ENCODE measurements around the gene PLPP1.

The PLPP1 gene

DNA sequence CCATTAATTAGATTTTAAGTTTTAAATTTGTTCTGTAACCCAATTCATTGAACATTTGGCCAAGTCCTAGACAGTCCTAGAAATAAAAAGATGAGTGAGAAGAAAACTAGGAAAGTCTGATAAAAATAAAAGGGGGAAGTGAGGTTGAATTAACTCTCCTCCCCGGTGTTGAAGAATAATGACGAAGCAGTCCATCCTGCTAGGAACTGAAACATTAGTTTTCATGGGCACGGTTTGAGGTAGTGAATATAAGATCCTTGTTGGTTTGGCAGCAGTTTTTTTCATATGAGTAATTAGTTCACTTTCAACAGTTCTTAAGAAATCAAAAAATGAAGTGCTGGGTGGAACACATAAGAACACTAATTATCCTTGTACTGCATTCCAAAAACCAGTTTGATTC is 123.9 kb downstream of the PLPP1 start:
- Histone ChIP-seq H3K4me3 (replicated peaks; ENCODE audit: insufficient read depth, low read length) (no peak overlapping the region), H3K27ac (replicated peaks) (no peak overlapping the region), H3K27me3 (ENCODE audit: insufficient read depth, poor library complexity, severe bottlenecking) (no peaks in the 10 kb centered on the region)
- TF ChIP-seq GABPA (IDR thresholded peaks at IDR 0.05; ENCODE audit: low read depth) (no peak), SPI1 (IDR thresholded peaks at IDR 0.05; ENCODE audit: borderline replicate concordance, low read depth) (no peak), POLR2AphosphoS5 (IDR thresholded peaks at IDR 0.05; ENCODE audit: low read depth) (no peak)
- TF ChIP-seq, protein P1, sequence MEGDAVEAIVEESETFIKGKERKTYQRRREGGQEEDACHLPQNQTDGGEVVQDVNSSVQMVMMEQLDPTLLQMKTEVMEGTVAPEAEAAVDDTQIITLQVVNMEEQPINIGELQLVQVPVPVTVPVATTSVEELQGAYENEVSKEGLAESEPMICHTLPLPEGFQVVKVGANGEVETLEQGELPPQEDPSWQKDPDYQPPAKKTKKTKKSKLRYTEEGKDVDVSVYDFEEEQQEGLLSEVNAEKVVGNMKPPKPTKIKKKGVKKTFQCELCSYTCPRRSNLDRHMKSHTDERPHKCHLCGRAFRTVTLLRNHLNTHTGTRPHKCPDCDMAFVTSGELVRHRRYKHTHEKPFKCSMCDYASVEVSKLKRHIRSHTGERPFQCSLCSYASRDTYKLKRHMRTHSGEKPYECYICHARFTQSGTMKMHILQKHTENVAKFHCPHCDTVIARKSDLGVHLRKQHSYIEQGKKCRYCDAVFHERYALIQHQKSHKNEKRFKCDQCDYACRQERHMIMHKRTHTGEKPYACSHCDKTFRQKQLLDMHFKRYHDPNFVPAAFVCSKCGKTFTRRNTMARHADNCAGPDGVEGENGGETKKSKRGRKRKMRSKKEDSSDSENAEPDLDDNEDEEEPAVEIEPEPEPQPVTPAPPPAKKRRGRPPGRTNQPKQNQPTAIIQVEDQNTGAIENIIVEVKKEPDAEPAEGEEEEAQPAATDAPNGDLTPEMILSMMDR (IDR thresholded peaks at IDR 0.05; ENCODE audit: insufficient read depth, low read length) = no peak
- TF ChIP-seq, protein P2, sequence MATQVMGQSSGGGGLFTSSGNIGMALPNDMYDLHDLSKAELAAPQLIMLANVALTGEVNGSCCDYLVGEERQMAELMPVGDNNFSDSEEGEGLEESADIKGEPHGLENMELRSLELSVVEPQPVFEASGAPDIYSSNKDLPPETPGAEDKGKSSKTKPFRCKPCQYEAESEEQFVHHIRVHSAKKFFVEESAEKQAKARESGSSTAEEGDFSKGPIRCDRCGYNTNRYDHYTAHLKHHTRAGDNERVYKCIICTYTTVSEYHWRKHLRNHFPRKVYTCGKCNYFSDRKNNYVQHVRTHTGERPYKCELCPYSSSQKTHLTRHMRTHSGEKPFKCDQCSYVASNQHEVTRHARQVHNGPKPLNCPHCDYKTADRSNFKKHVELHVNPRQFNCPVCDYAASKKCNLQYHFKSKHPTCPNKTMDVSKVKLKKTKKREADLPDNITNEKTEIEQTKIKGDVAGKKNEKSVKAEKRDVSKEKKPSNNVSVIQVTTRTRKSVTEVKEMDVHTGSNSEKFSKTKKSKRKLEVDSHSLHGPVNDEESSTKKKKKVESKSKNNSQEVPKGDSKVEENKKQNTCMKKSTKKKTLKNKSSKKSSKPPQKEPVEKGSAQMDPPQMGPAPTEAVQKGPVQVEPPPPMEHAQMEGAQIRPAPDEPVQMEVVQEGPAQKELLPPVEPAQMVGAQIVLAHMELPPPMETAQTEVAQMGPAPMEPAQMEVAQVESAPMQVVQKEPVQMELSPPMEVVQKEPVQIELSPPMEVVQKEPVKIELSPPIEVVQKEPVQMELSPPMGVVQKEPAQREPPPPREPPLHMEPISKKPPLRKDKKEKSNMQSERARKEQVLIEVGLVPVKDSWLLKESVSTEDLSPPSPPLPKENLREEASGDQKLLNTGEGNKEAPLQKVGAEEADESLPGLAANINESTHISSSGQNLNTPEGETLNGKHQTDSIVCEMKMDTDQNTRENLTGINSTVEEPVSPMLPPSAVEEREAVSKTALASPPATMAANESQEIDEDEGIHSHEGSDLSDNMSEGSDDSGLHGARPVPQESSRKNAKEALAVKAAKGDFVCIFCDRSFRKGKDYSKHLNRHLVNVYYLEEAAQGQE (IDR thresholded peaks at IDR 0.05; ENCODE audit: insufficient replicate concordance, low read depth) = no peak
- DNase-seq (ENCODE audit: low read depth in 1 of 2, low spot score in 1 of 2) = peak in 1 of 2 experiments; percentile 21

DNA sequence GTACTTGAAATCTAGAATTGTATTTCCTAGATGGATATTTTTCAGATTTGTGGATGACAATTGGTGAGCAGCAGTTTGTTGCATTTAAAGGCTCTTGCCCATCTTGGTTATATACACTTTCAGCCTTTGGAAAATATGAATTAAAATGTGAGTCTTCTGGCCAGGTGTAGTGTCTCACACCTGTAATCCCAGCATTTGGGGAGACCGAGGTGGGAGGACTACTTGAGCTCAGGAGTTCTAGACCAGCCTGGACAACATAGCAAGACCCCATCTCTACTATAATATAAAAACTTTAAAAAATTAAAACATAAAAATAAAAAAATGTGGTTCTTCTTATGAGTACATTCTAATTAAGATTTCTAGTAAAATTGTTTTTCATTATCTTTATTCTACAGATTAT is 125.0 kb downstream of the PLPP1 start:
- TF ChIP-seq GABPA (IDR thresholded peaks at IDR 0.05; ENCODE audit: low read depth) (no peak), SPI1 (IDR thresholded peaks at IDR 0.05; ENCODE audit: borderline replicate concordance, low read depth) (no peak), POLR2AphosphoS5 (IDR thresholded peaks at IDR 0.05; ENCODE audit: low read depth) (no peak)
- TF ChIP-seq, protein P2 (IDR thresholded peaks at IDR 0.05; ENCODE audit: insufficient replicate concordance, low read depth) = no peak
- TF ChIP-seq, protein P1 (IDR thresholded peaks at IDR 0.05; ENCODE audit: insufficient read depth, low read length) = no peak
- no peak for DNase-seq (ENCODE audit: low read depth in 1 of 2, low spot score in 1 of 2)
- no peaks in the 10 kb centered on the region for H3K27me3 ChIP-seq (ENCODE audit: insufficient read depth, poor library complexity, severe bottlenecking)
- no peak overlapping the region for H3K4me3 ChIP-seq (replicated peaks; ENCODE audit: insufficient read depth, low read length)
- H3K27ac ChIP-seq (replicated peaks) = no peak overlapping the region

DNA sequence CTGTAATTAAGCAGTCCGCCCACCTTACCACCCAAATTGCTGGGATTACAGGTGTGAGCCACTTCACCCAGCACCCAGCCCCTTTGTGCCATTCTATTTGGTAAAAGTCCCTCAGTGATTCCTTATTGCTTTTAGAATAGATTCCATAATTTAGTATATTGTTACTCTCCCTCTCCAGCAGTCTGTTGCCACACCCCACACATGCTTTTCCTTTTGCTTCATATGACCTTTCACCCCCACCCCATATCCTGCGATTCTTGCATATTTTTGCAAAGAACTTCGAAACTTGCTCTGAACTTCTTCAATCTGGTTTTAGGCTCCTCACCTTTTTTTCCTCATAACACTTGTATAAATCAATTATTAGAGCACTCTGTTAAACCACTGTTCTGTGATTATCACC is 126.8 kb downstream of the PLPP1 start:
- Histone ChIP-seq H3K4me3 (replicated peaks; ENCODE audit: insufficient read depth, low read length) (no peak overlapping the region), H3K27ac (replicated peaks) (no peak overlapping the region), H3K27me3 (ENCODE audit: insufficient read depth, poor library complexity, severe bottlenecking) (no peaks in the 10 kb centered on the region)
- DNase-seq (ENCODE audit: low read depth in 1 of 2, low spot score in 1 of 2) = no peak
- no peak for TF ChIP-seq SPI1 (IDR thresholded peaks at IDR 0.05; ENCODE audit: borderline replicate concordance, low read depth)
- TF ChIP-seq, protein P2 (IDR thresholded peaks at IDR 0.05; ENCODE audit: insufficient replicate concordance, low read depth) = no peak
- TF ChIP-seq, protein P1 (IDR thresholded peaks at IDR 0.05; ENCODE audit: insufficient read depth, low read length) = no peak
- TF ChIP-seq POLR2AphosphoS5 (IDR thresholded peaks at IDR 0.05; ENCODE audit: low read depth) = no peak
- TF ChIP-seq GABPA (IDR thresholded peaks at IDR 0.05; ENCODE audit: low read depth) = no peak
